H1 (cell line): ENCODE data around the gene UPF3A. TPM values are rescaled to one million over a fixed set of nuclear protein-coding genes. Genes with fewer than 3 reads are reported as not detected.

ENCODE experiments used
- CTCF ChIA-PET: fragments of 300-600 bp; sonication (Branson Sonifier 250); formaldehyde crosslinking; loops from one replicate; lab custom pipeline; 2021; ENCODE audit not compliant: partially characterized antibody; lab: Charles Lee
- POLR2A ChIA-PET: fragments of 300-600 bp; sonication (Branson Sonifier 250); formaldehyde crosslinking; loops from one replicate; lab custom pipeline; 2021; ENCODE audit warnings: inconsistent platforms; ENCODE audit not compliant: partially characterized antibody; lab: Charles Lee
- DNase-seq, 2 experiments: peaks; one replicate each; pipeline versions ENCODE4 v3.0.0 to v3.0.0-alpha.2; 2010 to 2022; ENCODE audit warnings: low spot score in 2 of 2, low read depth in 1 of 2, mixed read lengths in 1 of 2
- FAIRE-seq: peaks from 2 replicates; lab custom pipeline; 2011; peaks lifted over from hg19 to GRCh38; lab: Jason Lieb, UNC
- H2AFZ ChIP-seq: 2 replicates; pipeline ENCODE4 v1.8.1; 2012; ENCODE audit warnings: low read length, inconsistent platforms
- H2AK5ac ChIP-seq: 2 replicates; pipeline ENCODE4 v1.6.1; 2013; ENCODE audit warnings: low read depth, low read length
- H2BK120ac ChIP-seq: replicated peaks from 2 replicates; pipeline ENCODE3; 2013; ENCODE audit warnings: low read depth, low read length, inconsistent platforms
- H2BK12ac ChIP-seq: 2 replicates; pipeline ENCODE4 v1.6.1; 2013; ENCODE audit warnings: low read depth, low read length
- H2BK15ac ChIP-seq: 2 replicates; pipeline ENCODE4 v1.6.1; 2013; ENCODE audit warnings: low read length
- H2BK20ac ChIP-seq: 2 replicates; pipeline ENCODE4 v1.6.1; 2013; ENCODE audit warnings: low read length
- H2BK5ac ChIP-seq: 2 replicates; pipeline ENCODE4 v1.6.1; 2013; ENCODE audit warnings: low read depth, low read length
- H3K14ac ChIP-seq: 2 replicates; pipeline ENCODE4 v1.6.1; 2013; ENCODE audit warnings: inconsistent platforms; ENCODE audit not compliant: insufficient read length
- H3K18ac ChIP-seq: 2 replicates; pipeline ENCODE4 v1.6.1; 2013; ENCODE audit warnings: low read length; ENCODE audit errors: extremely low read depth
- H3K23ac ChIP-seq: 2 replicates; pipeline ENCODE4 v1.6.1; 2013; ENCODE audit warnings: inconsistent platforms; ENCODE audit not compliant: insufficient read length
- H3K23me2 ChIP-seq: 2 replicates; pipeline ENCODE4 v1.6.1; 2013; ENCODE audit warnings: low read depth, low read length
- H3K27ac ChIP-seq: 2 replicates; pipeline ENCODE4 v1.6.1; 2011; ENCODE audit warnings: low read depth, low read length, inconsistent platforms
- H3K27me3 ChIP-seq, 4 experiments: replicated peaks in 1 of 4; 1 replicate in 1 of 4; 2 replicates in 3 of 4; pipeline versions ENCODE4 v1.6.1 to v1.8.1; 2011 to 2013; ENCODE audit warnings: low read length in 3 of 4, mild to moderate bottlenecking in 3 of 4, inconsistent platforms in 2 of 4, mixed read lengths in 2 of 4, moderate library complexity in 1 of 4; ENCODE audit not compliant: control insufficient read depth in 3 of 4, insufficient read depth in 3 of 4; ENCODE audit errors: extremely low read depth in 1 of 4
- H3K36me3 ChIP-seq, 4 experiments: 2 replicates each; pipeline versions ENCODE4 v1.6.1 to v1.8.1; 2011 to 2013; ENCODE audit warnings: mild to moderate bottlenecking in 4 of 4, low read length in 3 of 4, moderate library complexity in 2 of 4, control low read depth in 1 of 4, inconsistent platforms in 1 of 4; ENCODE audit not compliant: insufficient read depth in 4 of 4, control insufficient read depth in 2 of 4
- H3K4ac ChIP-seq: replicated peaks from 2 replicates; pipeline ENCODE3; 2013; ENCODE audit warnings: low read length, low read depth, mixed read lengths, inconsistent platforms; ENCODE audit not compliant: insufficient read length
- H3K4me1 ChIP-seq, 4 experiments: replicated peaks in 1 of 4; 1 replicate in 1 of 4; 2 replicates in 3 of 4; pipeline versions ENCODE4 v1.6.1 to v1.8.1; 2011 to 2013; ENCODE audit warnings: low read length in 3 of 4, inconsistent platforms in 2 of 4, mixed read lengths in 1 of 4; ENCODE audit not compliant: insufficient read depth in 4 of 4, control insufficient read depth in 3 of 4
- H3K4me2 ChIP-seq, 2 experiments: 2 replicates each; pipeline versions ENCODE4 v1.6.1 to v1.8.1; 2011 to 2013; ENCODE audit warnings: low read depth in 2 of 2, low read length in 2 of 2, control low read depth in 1 of 2, inconsistent platforms in 1 of 2, mild to moderate bottlenecking in 1 of 2; ENCODE audit not compliant: insufficient read depth in 1 of 2
- H3K4me3 ChIP-seq, 4 experiments: fragments of 200-600, 300-600 bp in 1 of 4; sonication (generic), shearing (Covaris generic), sonication (Bioruptor Twin) in 1 of 4; 2 replicates each; pipeline versions ENCODE4 v1.5.1 to v1.8.1; 2011 to 2016; ENCODE audit warnings: low read length in 4 of 4, low read depth in 3 of 4, control low read depth in 2 of 4, inconsistent platforms in 2 of 4, mild to moderate bottlenecking in 2 of 4, mixed read lengths in 1 of 4, moderate library complexity in 1 of 4; ENCODE audit not compliant: insufficient read depth in 2 of 4; ENCODE audit errors: extremely low read depth in 1 of 4
- H3K56ac ChIP-seq: replicated peaks from 2 replicates; pipeline ENCODE3; 2013; ENCODE audit warnings: low read depth, mild to moderate bottlenecking, mixed read lengths, low read length, inconsistent platforms; ENCODE audit not compliant: insufficient read length
- H3K79me1 ChIP-seq: 2 replicates; pipeline ENCODE4 v1.6.1; 2013; ENCODE audit warnings: low read depth, low read length, control low read depth
- H3K79me2 ChIP-seq, 2 experiments: 2 replicates each; pipeline versions ENCODE4 v1.6.1 to v1.8.1; 2012 to 2013; ENCODE audit warnings: low read length in 2 of 2, mild to moderate bottlenecking in 2 of 2, inconsistent platforms in 1 of 2; ENCODE audit not compliant: insufficient read depth in 2 of 2, control insufficient read depth in 1 of 2
- H3K9ac ChIP-seq, 4 experiments: replicated peaks in 1 of 4; 1 replicate in 1 of 4; 2 replicates in 3 of 4; pipeline versions ENCODE4 v1.6.1 to v1.8.1; 2011 to 2013; ENCODE audit warnings: low read depth in 3 of 4, low read length in 3 of 4, control low read depth in 2 of 4, mild to moderate bottlenecking in 2 of 4, moderate library complexity in 2 of 4, inconsistent platforms in 1 of 4; ENCODE audit errors: extremely low read depth in 1 of 4
- H3K9me3 ChIP-seq, 2 experiments: 2 replicates each; pipeline versions ENCODE4 v1.6.1 to v1.8.1; 2012 to 2013; ENCODE audit warnings: mild to moderate bottlenecking in 2 of 2, moderate library complexity in 2 of 2, control low read depth in 1 of 2, inconsistent platforms in 1 of 2, low read depth in 1 of 2, low read length in 1 of 2, mixed read lengths in 1 of 2; ENCODE audit not compliant: insufficient read depth in 2 of 2
- H4K20me1 ChIP-seq, 2 experiments: replicated peaks in 1 of 2; 2 replicates each; pipeline versions ENCODE3 to v1.8.1; 2011 to 2013; ENCODE audit warnings: inconsistent platforms in 2 of 2, low read length in 2 of 2, mild to moderate bottlenecking in 1 of 2; ENCODE audit not compliant: insufficient read depth in 2 of 2, control insufficient read depth in 1 of 2
- H4K5ac ChIP-seq: 2 replicates; pipeline ENCODE4 v1.6.1; 2013; ENCODE audit warnings: low read length, low read depth, mixed read lengths, inconsistent platforms; ENCODE audit not compliant: insufficient read length
- H4K8ac ChIP-seq: 2 replicates; pipeline ENCODE4 v1.8.0; 2013; ENCODE audit warnings: mild to moderate bottlenecking, moderate library complexity, low read length, inconsistent platforms; ENCODE audit not compliant: insufficient read depth; ENCODE audit errors: extremely low read depth
- H4K91ac ChIP-seq: replicated peaks from 2 replicates; pipeline ENCODE3; 2013; ENCODE audit warnings: low read length, mixed read lengths, inconsistent platforms; ENCODE audit not compliant: insufficient read length
- SIRT6 ChIP-seq: IDR thresholded peaks from one replicate; pipeline ENCODE4 v1.7.1; 2012; ENCODE audit warnings: low read length, inconsistent platforms
- WGBS, 2 experiments: shearing (Covaris generic) in 1 of 2; methylation state at CpG; one replicate each; pipeline versions ENCODE4 v1.1.6 to v1.1.7; 2013 to 2015; ENCODE audit warnings: low lambda C conversion rate in 2 of 2, mixed read lengths in 2 of 2, inconsistent platforms in 1 of 2, low coverage in 1 of 2, missing lambda C conversion rate in 1 of 2; ENCODE audit not compliant: insufficient replicate concordance in 2 of 2, insufficient coverage in 1 of 2, insufficient read length in 1 of 2; ENCODE audit errors: extremely low coverage in 1 of 2, missing lambda C conversion rate in 1 of 2; 5-methylcytosine and 5-hydroxymethylcytosine counted together
- polyA plus RNA-seq, 7 experiments: library from polyadenylated mRNA; depleted of rRNA in 3 of 7; stranded (reverse) in 5 of 7; unstranded in 2 of 7; fragments of >200 nt in 5 of 7; fragments of 200-250 nt in 2 of 7; gene quantifications; 1 replicate in 5 of 7; 2 replicates in 1 of 7; 4 replicates in 1 of 7; pipeline versions ENCODE4 v1.2.1 to v1.2.3, GENCODE V29; 2011 to 2013; ENCODE audit warnings: missing spikeins in 2 of 7, mixed read lengths in 2 of 7
- total RNA-seq: library from RNA; stranded (reverse); fragmentation: NEBNext Ultra II Directional; extraction: Animal tissue kit (Norgen Biotek cat#: 25700); gene quantifications from 2 replicates; pipeline ENCODE4 v1.2.1, GENCODE V29; 2021

UPF3A gene
- total and polyA plus RNA-seq, 2 of the 8 experiments (the other 6 are each of a cell fraction or from before 2014, with no cell fraction given), result 47.1 to 58.2 TPM

DNA sequence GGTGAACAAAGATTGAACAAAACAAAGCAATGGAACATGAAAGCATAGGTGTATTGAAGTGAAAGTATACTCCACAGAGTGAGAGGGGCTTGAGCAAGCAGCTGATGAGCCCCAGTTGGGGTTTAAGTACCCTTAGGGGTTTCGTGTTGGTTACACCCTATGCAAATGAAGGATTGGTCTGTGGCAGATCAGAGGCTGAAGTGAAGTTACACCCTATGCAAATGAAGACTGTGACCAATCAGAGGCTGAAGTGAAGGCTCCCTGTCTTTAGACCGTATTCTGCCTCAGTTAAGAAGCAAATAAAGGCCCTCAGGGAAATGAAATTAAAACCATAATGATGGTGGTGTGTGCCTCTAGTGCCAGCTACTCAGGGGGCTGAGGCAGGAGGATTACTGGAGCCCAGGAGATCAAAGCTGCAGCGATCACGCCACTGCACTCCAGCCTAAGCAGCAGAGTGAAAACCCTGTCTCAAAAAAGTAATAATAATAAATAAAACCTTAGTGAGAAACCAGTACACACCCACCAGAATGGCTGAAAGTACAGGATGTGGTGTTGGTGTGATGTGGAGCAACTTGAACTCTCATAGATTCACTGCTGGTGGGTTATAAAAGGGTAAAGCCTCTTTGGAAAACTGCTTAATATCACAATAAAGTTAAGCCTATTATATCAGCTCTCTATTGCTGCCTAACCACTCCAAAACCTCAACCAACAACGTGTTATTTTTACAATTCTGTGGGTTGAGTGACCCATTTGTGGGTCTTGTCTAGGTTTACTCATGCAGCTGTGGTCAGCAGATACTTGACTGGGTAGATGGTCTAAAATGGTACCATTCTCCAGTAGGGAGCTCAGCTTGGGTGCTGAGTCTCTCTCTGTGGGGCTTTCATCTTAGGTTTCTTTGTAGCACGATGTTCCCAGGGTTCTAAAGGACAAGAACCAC, 12.8 kb upstream of the UPF3A start:
- DNase-seq, result no peak
- H3K4me1 ChIP-seq, result no peaks in the 10 kb centered on the region
- CTCF ChIA-PET, result interaction anchor here (1.1 kb wide), 1 partner anchor 68 kb away, joined by 7 read pairs; no protein-coding TSS in a partner anchor
- H3K4ac ChIP-seq, result no peak overlapping the region
- H2BK15ac ChIP-seq, result no peak overlapping the region
- H2BK5ac ChIP-seq, result no peak overlapping the region
- H3K4me3 ChIP-seq, result no peak overlapping the region
- no peak overlapping the region for H2BK120ac ChIP-seq
- no peaks in the 10 kb centered on the region for H3K23me2 ChIP-seq
- WGBS, 2 experiments, result 97% methylated on average over 6 of the region's 6 CpGs; no CpG with 5 or more reads in 1 of the 2 experiments
- H3K9ac ChIP-seq, result no peak overlapping the region
- no peak overlapping the region for H3K27ac ChIP-seq
- no peak overlapping the region for H3K18ac ChIP-seq
- no peak overlapping the region for H4K8ac ChIP-seq
- peaks cover 4 to 5% of the 10 kb centered on the region in 2 experiments for H4K20me1 ChIP-seq
- no peaks in the 10 kb centered on the region for H3K79me2 ChIP-seq
- no peak for TF ChIP-seq SIRT6
- no peak overlapping the region for H3K4me2 ChIP-seq
- no peaks in the 10 kb centered on the region for H3K79me1 ChIP-seq
- H3K27me3 ChIP-seq, result no peaks in the 10 kb centered on the region
- H2BK20ac ChIP-seq, result no peak overlapping the region
- no peak overlapping the region for H3K14ac ChIP-seq
- POLR2A ChIA-PET, result interaction anchor here (0.7 to 7.2 kb wide), 7 partner anchors 9 to 41 kb away, joined by 3 to 44 read pairs (median 4); no protein-coding TSS in a partner anchor
- no peak overlapping the region for H2BK12ac ChIP-seq
- no peak overlapping the region for H4K5ac ChIP-seq
- no peak overlapping the region for H2AFZ ChIP-seq
- FAIRE-seq, result no peak
- no peak overlapping the region for H2AK5ac ChIP-seq
- no peak overlapping the region for H3K23ac ChIP-seq
- H4K91ac ChIP-seq, result no peak overlapping the region
- H3K56ac ChIP-seq, result no peak overlapping the region
- no peaks in the 10 kb centered on the region for H3K9me3 ChIP-seq
- H3K36me3 ChIP-seq, result peaks cover 14 to 82% (median 59%) of the 10 kb centered on the region in 4 experiments; a peak in 7 of 8 replicates
